HCT116 (cell line): Measurements from ENCODE around the gene GALC.

Source experiments
- EZH2phosphoT487 ChIP-seq: fragments of 200-600 bp; IDR thresholded peaks from 2 replicates; pipeline ENCODE4 v1.6.1; 2018; ENCODE audit warnings: antibody characterized with exemption, borderline replicate concordance
- POLR2A ChIP-seq: IDR thresholded peaks from 2 replicates; pipeline ENCODE4 v1.7.0; 2011; ENCODE audit warnings: borderline replicate concordance; ENCODE audit not compliant: insufficient read depth, insufficient read length; ENCODE audit errors: extremely low read depth
- POLR2AphosphoS5 ChIP-seq: IDR thresholded peaks from 2 replicates; pipeline ENCODE4 v1.6.1; 2011; ENCODE audit warnings: mild to moderate bottlenecking, low read depth, low read length, moderate library complexity
- RAD21 ChIP-seq: IDR thresholded peaks from 2 replicates; pipeline ENCODE4 v1.6.1; 2012; ENCODE audit warnings: low read depth, mild to moderate bottlenecking
- SIN3A ChIP-seq: IDR thresholded peaks from 2 replicates; pipeline ENCODE4 v1.6.1; 2012; ENCODE audit warnings: low read depth
- SRF ChIP-seq: IDR thresholded peaks from 2 replicates; pipeline ENCODE4 v1.6.1; 2012; ENCODE audit warnings: low read depth
- YY1 ChIP-seq: IDR thresholded peaks from 2 replicates; pipeline ENCODE4 v1.6.1; 2011; ENCODE audit warnings: low read length, low read depth, moderate library complexity, mild to moderate bottlenecking; ENCODE audit not compliant: insufficient replicate concordance; ENCODE audit errors: extremely low read depth
- ZNF274 ChIP-seq: fragments of 200-500 bp; sonication (Bioruptor generic); IDR thresholded peaks from 2 replicates; pipeline ENCODE4 v1.6.1; 2014; ENCODE audit warnings: mild to moderate bottlenecking, low read depth, low read length, inconsistent platforms
- TF ChIP-seq, protein P1 (sequence below), 3 experiments: fragments of 200-600 bp in 1 of 3; sonication (generic) in 1 of 3; IDR thresholded peaks in 2 of 3; conservative IDR thresholded peaks in 1 of 3; 2 replicates each; pipeline ENCODE4 v1.5.1; 2012 to 2017; ENCODE audit warnings: low read depth in 2 of 3, low read length in 2 of 3, antibody characterized with exemption in 1 of 3, borderline replicate concordance in 1 of 3, control low read depth in 1 of 3, mild to moderate bottlenecking in 1 of 3, mixed read lengths in 1 of 3, mixed run types in 1 of 3, moderate library complexity in 1 of 3; ENCODE audit not compliant: insufficient read depth in 1 of 3
- TF ChIP-seq, protein P2 (sequence below): IDR thresholded peaks from 2 replicates; pipeline ENCODE4 v1.6.1; 2012; ENCODE audit warnings: low read depth
- TF ChIP-seq, protein P3 (sequence below): IDR thresholded peaks from 2 replicates; pipeline ENCODE4 v1.6.1; 2012

DNA sequence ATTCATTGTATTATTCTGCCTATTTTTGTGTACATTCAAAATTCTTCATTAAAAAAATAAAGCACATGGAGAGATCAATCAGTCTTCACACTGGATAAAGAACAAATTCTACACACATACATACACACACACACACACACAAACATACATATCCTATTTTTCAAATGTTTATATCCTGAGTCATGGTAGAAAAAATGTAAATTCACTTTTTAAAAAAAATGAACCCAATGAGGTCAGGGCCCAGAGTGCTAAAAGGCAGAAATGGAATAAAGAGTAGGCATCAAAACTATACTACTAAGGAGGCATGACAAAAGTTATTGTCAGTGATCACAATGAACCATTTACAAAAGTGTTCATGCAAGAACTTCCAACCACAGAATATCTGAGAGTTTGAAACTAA, 17.3 kb downstream of the GALC start:
- TF ChIP-seq POLR2A (no peak), POLR2AphosphoS5 (no peak), SRF (no peak), ZNF274 (no peak), RAD21 (no peak), YY1 (no peak), EZH2phosphoT487 (no peak), SIN3A (no peak)
- TF ChIP-seq, protein P1, sequence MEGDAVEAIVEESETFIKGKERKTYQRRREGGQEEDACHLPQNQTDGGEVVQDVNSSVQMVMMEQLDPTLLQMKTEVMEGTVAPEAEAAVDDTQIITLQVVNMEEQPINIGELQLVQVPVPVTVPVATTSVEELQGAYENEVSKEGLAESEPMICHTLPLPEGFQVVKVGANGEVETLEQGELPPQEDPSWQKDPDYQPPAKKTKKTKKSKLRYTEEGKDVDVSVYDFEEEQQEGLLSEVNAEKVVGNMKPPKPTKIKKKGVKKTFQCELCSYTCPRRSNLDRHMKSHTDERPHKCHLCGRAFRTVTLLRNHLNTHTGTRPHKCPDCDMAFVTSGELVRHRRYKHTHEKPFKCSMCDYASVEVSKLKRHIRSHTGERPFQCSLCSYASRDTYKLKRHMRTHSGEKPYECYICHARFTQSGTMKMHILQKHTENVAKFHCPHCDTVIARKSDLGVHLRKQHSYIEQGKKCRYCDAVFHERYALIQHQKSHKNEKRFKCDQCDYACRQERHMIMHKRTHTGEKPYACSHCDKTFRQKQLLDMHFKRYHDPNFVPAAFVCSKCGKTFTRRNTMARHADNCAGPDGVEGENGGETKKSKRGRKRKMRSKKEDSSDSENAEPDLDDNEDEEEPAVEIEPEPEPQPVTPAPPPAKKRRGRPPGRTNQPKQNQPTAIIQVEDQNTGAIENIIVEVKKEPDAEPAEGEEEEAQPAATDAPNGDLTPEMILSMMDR (IDR thresholded peaks at IDR 0.05 in 2 of 3, conservative IDR thresholded peaks at IDR 0.05 in 1 of 3; ENCODE audit: borderline replicate concordance in 1 of 3, insufficient read depth in 1 of 3, low read depth in 2 of 3, low read length in 2 of 3) = no peak
- TF ChIP-seq, protein P2, sequence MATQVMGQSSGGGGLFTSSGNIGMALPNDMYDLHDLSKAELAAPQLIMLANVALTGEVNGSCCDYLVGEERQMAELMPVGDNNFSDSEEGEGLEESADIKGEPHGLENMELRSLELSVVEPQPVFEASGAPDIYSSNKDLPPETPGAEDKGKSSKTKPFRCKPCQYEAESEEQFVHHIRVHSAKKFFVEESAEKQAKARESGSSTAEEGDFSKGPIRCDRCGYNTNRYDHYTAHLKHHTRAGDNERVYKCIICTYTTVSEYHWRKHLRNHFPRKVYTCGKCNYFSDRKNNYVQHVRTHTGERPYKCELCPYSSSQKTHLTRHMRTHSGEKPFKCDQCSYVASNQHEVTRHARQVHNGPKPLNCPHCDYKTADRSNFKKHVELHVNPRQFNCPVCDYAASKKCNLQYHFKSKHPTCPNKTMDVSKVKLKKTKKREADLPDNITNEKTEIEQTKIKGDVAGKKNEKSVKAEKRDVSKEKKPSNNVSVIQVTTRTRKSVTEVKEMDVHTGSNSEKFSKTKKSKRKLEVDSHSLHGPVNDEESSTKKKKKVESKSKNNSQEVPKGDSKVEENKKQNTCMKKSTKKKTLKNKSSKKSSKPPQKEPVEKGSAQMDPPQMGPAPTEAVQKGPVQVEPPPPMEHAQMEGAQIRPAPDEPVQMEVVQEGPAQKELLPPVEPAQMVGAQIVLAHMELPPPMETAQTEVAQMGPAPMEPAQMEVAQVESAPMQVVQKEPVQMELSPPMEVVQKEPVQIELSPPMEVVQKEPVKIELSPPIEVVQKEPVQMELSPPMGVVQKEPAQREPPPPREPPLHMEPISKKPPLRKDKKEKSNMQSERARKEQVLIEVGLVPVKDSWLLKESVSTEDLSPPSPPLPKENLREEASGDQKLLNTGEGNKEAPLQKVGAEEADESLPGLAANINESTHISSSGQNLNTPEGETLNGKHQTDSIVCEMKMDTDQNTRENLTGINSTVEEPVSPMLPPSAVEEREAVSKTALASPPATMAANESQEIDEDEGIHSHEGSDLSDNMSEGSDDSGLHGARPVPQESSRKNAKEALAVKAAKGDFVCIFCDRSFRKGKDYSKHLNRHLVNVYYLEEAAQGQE = no peak
- TF ChIP-seq, protein P3, sequence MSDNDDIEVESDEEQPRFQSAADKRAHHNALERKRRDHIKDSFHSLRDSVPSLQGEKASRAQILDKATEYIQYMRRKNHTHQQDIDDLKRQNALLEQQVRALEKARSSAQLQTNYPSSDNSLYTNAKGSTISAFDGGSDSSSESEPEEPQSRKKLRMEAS = no peak
